ENCODE measurements around the gene SUSD5. TPM values are rescaled to one million over a fixed set of nuclear protein-coding genes. Genes with fewer than 3 reads are reported as not detected.

SUSD5 gene
- total RNA-seq, 1 experiment from 2014 or later = 16.3 TPM

DNA sequence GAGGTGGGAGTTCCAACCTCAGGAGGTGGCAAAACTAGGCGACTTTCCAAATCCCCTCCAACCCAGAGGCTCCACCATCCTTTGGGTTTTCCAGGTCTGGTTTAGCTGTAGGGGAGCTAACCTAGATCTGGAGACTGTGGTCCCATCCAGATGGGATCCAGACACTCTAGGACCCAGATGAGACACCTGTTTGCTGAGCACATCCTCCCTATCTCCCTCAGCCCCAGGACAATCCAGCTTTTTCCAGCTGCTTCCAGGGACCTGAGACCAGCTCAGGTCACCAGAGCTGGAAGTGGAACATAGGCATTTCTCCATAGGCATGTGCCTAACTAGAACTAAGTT, 86.6 kb downstream of the SUSD5 start:
- H3K36me3 ChIP-seq (ENCODE audit: control insufficient read depth, insufficient read depth, low read length) = peaks cover 2% of the 10 kb centered on the region; the same call in 1 of the 2 replicates
- no peak overlapping the region for H3K27ac ChIP-seq (ENCODE audit: low read length)
- intact Hi-C loops (cut with micrococcal nuclease; ENCODE audit: unreplicated experiment) (no loop called here), in situ Hi-C loops (cut with HindIII; ENCODE audit: low pct_unique_long_range_greater_than_20kb, low sequenced_read_pairs) (no loop called here)
- H3K9me3 ChIP-seq (ENCODE audit: control insufficient read depth, insufficient read depth, low read depth, low read length) = no peaks in the 10 kb centered on the region
- BruUV-seq (replicated peaks) = no TSS peak
- ATAC-seq (peak; percentile 20; the same call in 1 of the 2 replicates), DNase-seq (ENCODE audit: low read depth, low spot score) (no peak)
- no peak overlapping the region for H3K4me3 ChIP-seq (ENCODE audit: low read depth in 2 of 2, low read length in 2 of 2)
- ChIA-PET CTCF (interaction anchor here (0.5 to 3.0 kb wide), 7 partner anchors 15 to 243 kb away, joined by 3 to 47 read pairs (median 3); partner anchors contain the start of gene FBXL2), POLR2A (no interaction called here)
- H3K27me3 ChIP-seq (ENCODE audit: control insufficient read depth, insufficient read depth, low read length) = no peaks in the 10 kb centered on the region
- TF ChIP-seq, protein P1, sequence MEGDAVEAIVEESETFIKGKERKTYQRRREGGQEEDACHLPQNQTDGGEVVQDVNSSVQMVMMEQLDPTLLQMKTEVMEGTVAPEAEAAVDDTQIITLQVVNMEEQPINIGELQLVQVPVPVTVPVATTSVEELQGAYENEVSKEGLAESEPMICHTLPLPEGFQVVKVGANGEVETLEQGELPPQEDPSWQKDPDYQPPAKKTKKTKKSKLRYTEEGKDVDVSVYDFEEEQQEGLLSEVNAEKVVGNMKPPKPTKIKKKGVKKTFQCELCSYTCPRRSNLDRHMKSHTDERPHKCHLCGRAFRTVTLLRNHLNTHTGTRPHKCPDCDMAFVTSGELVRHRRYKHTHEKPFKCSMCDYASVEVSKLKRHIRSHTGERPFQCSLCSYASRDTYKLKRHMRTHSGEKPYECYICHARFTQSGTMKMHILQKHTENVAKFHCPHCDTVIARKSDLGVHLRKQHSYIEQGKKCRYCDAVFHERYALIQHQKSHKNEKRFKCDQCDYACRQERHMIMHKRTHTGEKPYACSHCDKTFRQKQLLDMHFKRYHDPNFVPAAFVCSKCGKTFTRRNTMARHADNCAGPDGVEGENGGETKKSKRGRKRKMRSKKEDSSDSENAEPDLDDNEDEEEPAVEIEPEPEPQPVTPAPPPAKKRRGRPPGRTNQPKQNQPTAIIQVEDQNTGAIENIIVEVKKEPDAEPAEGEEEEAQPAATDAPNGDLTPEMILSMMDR (IDR thresholded peaks at IDR 0.05) = 0 out of 2 replicates have a peak, but pooled peaks have one; percentile 18
- no peak for TF ChIP-seq SIN3A (IDR thresholded peaks at IDR 0.05; ENCODE audit: borderline replicate concordance, insufficient read depth, low read depth, low read length)
- no peaks in the 10 kb centered on the region for H3K4me1 ChIP-seq (ENCODE audit: control insufficient read depth, insufficient read depth, low read length)

GRCh38 chr3:33131331-33132018, 87.1 kb downstream of the SUSD5 start:
- Histone ChIP-seq H3K9me3 (ENCODE audit: control insufficient read depth, insufficient read depth, low read depth, low read length) (no peaks in the 10 kb centered on the region), H3K4me1 (ENCODE audit: control insufficient read depth, insufficient read depth, low read length) (no peaks in the 10 kb centered on the region), H3K27me3 (ENCODE audit: control insufficient read depth, insufficient read depth, low read length) (no peaks in the 10 kb centered on the region), H3K27ac (ENCODE audit: low read length) (no peak overlapping the region), H3K4me3 (ENCODE audit: low read depth in 2 of 2, low read length in 2 of 2) (no peak overlapping the region), H3K36me3 (ENCODE audit: control insufficient read depth, insufficient read depth, low read length) (peaks cover 2% of the 10 kb centered on the region; the same call in 1 of the 2 replicates)
- ATAC-seq = peak; percentile 87
- TF ChIP-seq TCF7L2 (IDR thresholded peaks at IDR 0.05; ENCODE audit: low read depth, low read length) = no peak
- TF ChIP-seq, protein P1 (IDR thresholded peaks at IDR 0.05) = peak; percentile 77
- in situ Hi-C loops (cut with HindIII; ENCODE audit: low pct_unique_long_range_greater_than_20kb, low sequenced_read_pairs) = no loop called here
- ChIA-PET POLR2A (no interaction called here), CTCF (interaction anchor here (0.5 to 3.0 kb wide), 9 partner anchors 9 to 244 kb away, joined by 3 to 47 read pairs (median 3); partner anchors contain the start of gene FBXL2)
- intact Hi-C loops (cut with micrococcal nuclease; ENCODE audit: unreplicated experiment) = loop anchor here (1.0 kb wide), 1 partner anchor 242 kb away; no protein-coding TSS in a partner anchor
- DNase-seq (ENCODE audit: low read depth, low spot score) = no peak
- no TSS peak for BruUV-seq (replicated peaks)

DNA sequence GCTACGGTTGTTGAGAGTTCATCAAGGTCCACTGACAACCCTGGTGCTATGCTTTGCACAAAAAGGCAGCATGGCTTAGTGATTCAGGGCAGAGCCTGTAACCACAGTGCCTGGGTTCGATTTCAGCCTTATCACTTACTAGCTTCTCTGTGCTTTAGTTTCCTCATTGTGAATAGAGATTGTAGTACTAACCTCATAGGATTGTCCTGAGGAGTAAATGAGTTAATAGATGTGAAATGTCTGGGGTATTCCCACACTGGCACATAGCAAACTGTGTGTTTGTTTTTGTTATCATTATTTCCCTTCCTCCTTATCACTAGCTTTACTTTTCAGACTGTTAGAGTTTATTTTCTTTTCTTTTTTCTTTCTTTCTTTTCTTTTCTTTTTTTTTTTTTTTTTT, 88.5 kb downstream of the SUSD5 start:
- Histone ChIP-seq H3K27me3 (ENCODE audit: control insufficient read depth, insufficient read depth, low read length) (no peaks in the 10 kb centered on the region), H3K4me1 (ENCODE audit: control insufficient read depth, insufficient read depth, low read length) (no peaks in the 10 kb centered on the region), H3K4me3 (ENCODE audit: low read depth in 2 of 2, low read length in 2 of 2) (no peak overlapping the region), H3K27ac (ENCODE audit: low read length) (no peak overlapping the region), H3K9me3 (ENCODE audit: control insufficient read depth, insufficient read depth, low read depth, low read length) (no peaks in the 10 kb centered on the region), H3K36me3 (ENCODE audit: control insufficient read depth, insufficient read depth, low read length) (peaks cover 4% of the 10 kb centered on the region)
- no peak for DNase-seq (ENCODE audit: low read depth, low spot score)
- POLR2A ChIA-PET = interaction anchor here (0.6 to 0.7 kb wide), 2 partner anchors 10 to 123 kb away, joined by 3 read pairs; no protein-coding TSS in a partner anchor
- ATAC-seq = no peak
- TF ChIP-seq REST (IDR thresholded peaks at IDR 0.05; ENCODE audit: insufficient read depth in 1 of 2, low read depth in 2 of 2, low read length in 1 of 2) (no peak), SIN3A (IDR thresholded peaks at IDR 0.05; ENCODE audit: borderline replicate concordance, insufficient read depth, low read depth, low read length) (no peak), TCF7L2 (IDR thresholded peaks at IDR 0.05; ENCODE audit: low read depth, low read length) (no peak), POLR2AphosphoS5 (IDR thresholded peaks at IDR 0.05; ENCODE audit: low read depth, low read length) (no peak)
- CTCF ChIA-PET = interaction anchor here (0.7 to 3.0 kb wide), 3 partner anchors 189 to 243 kb away, joined by 3 to 47 read pairs (median 6); no protein-coding TSS in a partner anchor
- BruUV-seq (replicated peaks) = no TSS peak
- intact Hi-C loops (cut with micrococcal nuclease; ENCODE audit: unreplicated experiment) (no loop called here), in situ Hi-C loops (cut with HindIII; ENCODE audit: low pct_unique_long_range_greater_than_20kb, low sequenced_read_pairs) (no loop called here)
